HG03097 (cell line): Measurements from ENCODE around the gene SP2.

Experiments
- ATAC-seq: cut with Tn5 transposase; IDR thresholded peaks from one replicate; pipeline ENCODE4 v1.9.1; 2021; ENCODE audit not compliant: unreplicated experiment, low FRiP score

SP2 gene

DNA sequence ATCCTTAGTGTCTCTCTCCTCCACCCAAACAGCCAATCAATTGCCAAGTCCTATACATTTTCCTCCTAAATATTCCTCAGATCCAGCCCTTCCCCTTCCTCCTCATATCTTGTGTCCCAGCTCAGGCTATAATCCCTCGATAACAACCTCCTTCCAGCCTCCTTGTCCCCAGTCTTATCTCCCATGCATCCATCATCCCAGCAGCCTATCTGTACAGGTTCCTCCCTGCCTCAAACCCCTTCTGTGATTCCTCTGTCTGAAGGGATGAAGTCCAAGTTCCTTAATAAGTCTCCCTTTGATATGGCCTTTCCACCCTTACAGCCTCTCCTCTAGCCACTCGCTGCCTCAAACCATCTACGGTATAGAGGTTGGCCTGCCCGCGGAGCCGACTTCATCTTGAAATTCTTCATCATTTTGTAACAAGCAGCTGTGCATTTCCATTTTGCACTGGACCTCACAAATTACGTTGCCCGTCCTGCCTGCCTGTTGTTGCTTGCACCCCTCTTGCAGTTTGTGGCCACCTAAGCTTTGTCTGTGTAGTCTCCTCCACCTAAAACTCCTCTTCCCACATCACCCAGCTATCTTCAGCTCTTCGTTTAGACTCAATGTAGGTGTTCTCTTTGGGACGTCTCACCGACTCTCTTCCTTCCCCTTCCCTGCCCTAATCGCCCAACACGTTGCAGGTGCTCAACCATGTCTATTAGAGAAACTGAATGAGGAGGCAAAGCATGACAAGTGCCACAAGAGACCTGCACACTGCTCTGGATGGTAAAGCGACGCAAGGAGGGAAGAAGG, 74.1 kb downstream of the SP2 start:
- no peak for ATAC-seq

DNA sequence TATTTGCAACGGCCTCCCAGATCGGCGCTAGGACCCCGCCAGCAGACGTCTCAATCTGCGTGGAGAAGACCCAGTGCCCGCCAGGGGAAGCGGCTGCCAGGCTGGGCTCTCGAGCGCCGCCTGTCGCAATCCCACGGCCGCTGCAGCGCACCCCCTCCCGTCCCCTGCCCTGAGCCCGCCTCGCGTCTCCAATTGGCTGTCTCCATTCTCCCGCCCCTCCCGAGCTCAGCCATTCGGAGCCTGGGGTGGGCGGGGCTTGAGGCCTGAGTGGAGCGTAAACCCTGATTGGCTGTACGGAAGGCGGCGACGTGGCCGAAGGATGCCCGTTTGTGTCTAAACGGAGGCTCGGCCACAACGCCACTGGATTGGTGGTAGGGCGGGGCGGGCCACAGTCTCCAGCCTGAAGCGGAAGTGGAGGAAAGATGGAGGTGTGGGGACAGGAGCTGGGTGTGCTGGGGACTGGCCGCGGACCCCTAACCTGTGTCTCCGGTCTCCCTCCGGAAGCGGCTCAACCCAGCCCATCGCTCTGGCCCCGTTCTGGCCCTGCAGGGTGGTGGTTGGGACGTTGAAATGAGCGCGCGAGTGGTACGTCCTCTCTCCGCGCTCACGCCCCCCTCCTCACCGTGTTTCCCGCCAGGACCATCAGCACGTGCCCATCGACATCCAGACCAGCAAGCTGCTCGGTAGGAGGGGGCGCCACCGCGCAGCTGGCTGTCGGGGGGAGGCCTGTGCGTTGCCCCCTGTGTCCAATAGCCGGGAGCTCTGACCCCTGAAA, 74.9 kb downstream of the SP2 start, which contains the start of gene CDK5RAP3:
CDK5RAP3 (plus strand) TSS at position 389 of the 775 bp plus-strand sequence; CDS start at position 423, 34 bp downstream.
- ATAC-seq: peak; percentile 96

DNA sequence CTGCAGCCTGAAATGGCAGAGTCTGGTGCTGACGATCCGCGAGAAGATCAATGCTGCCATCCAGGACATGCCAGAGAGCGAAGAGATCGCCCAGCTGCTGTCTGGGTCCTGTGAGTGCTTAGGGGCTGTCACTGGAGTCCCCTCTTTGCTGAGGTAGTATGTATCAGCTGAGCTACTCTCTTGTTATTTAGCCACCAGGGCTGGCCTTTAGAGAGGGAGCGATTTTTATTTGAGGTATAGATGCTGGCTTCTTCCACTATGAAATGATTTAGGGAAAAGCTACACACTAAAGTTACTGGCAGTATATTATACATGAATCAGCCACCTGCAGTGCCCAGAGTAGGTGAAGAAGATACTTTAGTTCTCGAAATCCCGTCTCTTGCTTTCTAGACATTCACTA, 77.5 kb downstream of the SP2 start:
- no peak for ATAC-seq

DNA sequence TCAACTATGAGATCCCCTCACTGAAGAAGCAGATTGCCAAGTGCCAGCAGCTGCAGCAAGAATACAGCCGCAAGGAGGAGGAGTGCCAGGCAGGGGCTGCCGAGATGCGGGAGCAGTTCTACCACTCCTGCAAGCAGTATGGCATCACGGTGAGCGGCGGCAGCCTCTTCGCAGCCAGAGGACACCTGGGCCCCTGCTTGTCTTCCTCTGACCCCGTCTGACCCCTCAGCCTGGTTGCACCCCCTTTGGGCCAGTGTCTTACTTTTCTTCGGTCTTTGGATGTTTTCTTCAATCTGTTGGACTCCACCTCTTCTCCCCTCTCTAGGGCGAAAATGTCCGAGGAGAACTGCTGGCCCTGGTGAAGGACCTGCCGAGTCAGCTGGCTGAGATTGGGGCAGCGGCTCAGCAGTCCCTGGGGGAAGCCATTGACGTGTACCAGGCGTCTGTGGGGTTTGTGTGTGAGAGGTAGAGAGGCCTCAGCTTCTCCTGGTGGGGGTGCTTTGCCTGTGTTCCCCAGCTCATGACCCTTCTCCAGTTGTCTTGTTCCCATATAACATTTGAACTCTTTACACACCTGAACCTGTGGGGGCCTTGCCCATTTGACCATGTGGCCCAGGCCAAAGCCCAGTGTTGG, 79.3 kb downstream of the SP2 start:
- ATAC-seq: no peak

DNA sequence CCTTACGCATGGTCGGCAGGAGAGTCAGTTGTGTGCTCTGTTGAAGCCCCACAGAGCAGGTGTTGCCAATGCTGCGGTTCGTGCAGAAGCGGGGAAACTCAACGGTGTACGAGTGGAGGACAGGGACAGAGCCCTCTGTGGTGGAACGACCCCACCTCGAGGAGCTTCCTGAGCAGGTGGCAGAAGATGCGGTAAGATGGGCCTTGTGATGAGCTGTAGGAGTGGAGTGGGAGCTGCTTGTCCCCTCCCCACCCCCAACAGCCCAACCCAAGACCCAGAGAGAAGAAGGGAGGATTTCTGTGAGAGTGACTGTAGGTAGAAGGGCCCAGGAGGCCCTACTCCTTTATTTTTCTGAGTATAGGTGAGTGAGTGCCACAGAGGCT, 79.8 kb downstream of the SP2 start:
- ATAC-seq: no peak

DNA sequence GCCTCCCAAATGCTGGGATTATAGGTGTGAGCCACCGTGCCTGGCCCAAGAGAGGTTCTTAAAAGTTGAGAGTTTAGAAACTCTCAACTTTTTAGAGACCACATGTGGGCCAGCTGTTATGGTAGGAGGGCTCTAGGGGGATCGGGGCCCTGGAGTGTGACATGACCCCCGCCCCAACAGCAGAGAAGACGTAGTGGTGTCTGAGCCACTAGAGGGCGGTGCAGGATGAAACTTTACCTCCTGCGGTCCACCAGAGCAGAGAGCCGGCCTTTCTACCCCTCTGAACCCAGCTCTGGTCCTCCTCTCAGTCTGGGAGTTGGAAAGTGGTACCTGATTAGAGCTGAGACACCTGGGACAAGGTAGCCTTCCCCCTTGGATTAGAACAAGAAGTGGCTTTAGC, 82.3 kb downstream of the SP2 start:
- no peak for ATAC-seq
